ENCODE data around the gene COLQ.

The COLQ gene

GRCh38 chr3:15528854-15529537 lies 7.5 kb upstream of the COLQ start:
- TF ChIP-seq ZFP3 (CRISPR knock-in tag; IDR thresholded peaks at IDR 0.05): no peak
- TF ChIP-seq OSR1 (CRISPR knock-in tag; IDR thresholded peaks at IDR 0.05): no peak
- TF ChIP-seq GLIS3 (CRISPR knock-in tag; IDR thresholded peaks at IDR 0.05): no peak
- TF ChIP-seq POU6F1 (CRISPR knock-in tag; IDR thresholded peaks at IDR 0.05; ENCODE audit: borderline replicate concordance, low read depth): no peak
- TF ChIP-seq ESRRG (CRISPR knock-in tag; IDR thresholded peaks at IDR 0.05): no peak
- no peak for TF ChIP-seq TOX (CRISPR knock-in tag; IDR thresholded peaks at IDR 0.05; ENCODE audit: borderline replicate concordance)
- TF ChIP-seq PPARA (CRISPR knock-in tag; IDR thresholded peaks at IDR 0.05; ENCODE audit: borderline replicate concordance): no peak
- TF ChIP-seq ARNTL (CRISPR knock-in tag; IDR thresholded peaks at IDR 0.05; ENCODE audit: borderline replicate concordance, low read depth): no peak
- TF ChIP-seq TCF4 (CRISPR knock-in tag; IDR thresholded peaks at IDR 0.05; ENCODE audit: borderline replicate concordance): no peak
- ATAC-seq: no peak

GRCh38 chr3:15527031-15527459 lies 5.5 kb upstream of the COLQ start:
- peak; percentile 72 for TF ChIP-seq CSRNP3 (CRISPR knock-in tag; IDR thresholded peaks at IDR 0.05)
- TF ChIP-seq TCF4 (CRISPR knock-in tag; IDR thresholded peaks at IDR 0.05; ENCODE audit: borderline replicate concordance): peak; percentile 97
- TF ChIP-seq ZFP30 (CRISPR knock-in tag; IDR thresholded peaks at IDR 0.05): no peak
- peak; percentile 85; the same call in 1 of the 2 replicates for TF ChIP-seq ESRRG (CRISPR knock-in tag; IDR thresholded peaks at IDR 0.05)
- TF ChIP-seq ZFP3 (CRISPR knock-in tag; IDR thresholded peaks at IDR 0.05): peak; percentile 49; the same call in 1 of the 2 replicates
- 0 out of 2 replicates have a peak, but pooled peaks have one; percentile 32 for TF ChIP-seq BACH2 (CRISPR knock-in tag; IDR thresholded peaks at IDR 0.05; ENCODE audit: borderline replicate concordance)
- TF ChIP-seq CSDC2 (CRISPR knock-in tag; IDR thresholded peaks at IDR 0.05): 0 out of 2 replicates have a peak, but pooled peaks have one; percentile 20
- TF ChIP-seq TOX (CRISPR knock-in tag; IDR thresholded peaks at IDR 0.05; ENCODE audit: borderline replicate concordance): no peak
- TF ChIP-seq ISL1 (CRISPR knock-in tag; IDR thresholded peaks at IDR 0.05): peak; percentile 92
- peak; percentile 97 for TF ChIP-seq TSHZ2 (CRISPR knock-in tag; IDR thresholded peaks at IDR 0.05)
- TF ChIP-seq ZNF565 (CRISPR knock-in tag; conservative IDR thresholded peaks at IDR 0.05; ENCODE audit: low read depth): no peak
- TF ChIP-seq GLIS3 (CRISPR knock-in tag; IDR thresholded peaks at IDR 0.05): peak; percentile 80; the same call in 1 of the 2 replicates
- peak; percentile 92 for ATAC-seq

- TF ChIP-seq TSHZ2 (CRISPR knock-in tag; IDR thresholded peaks at IDR 0.05) (no peak), PATZ1 (CRISPR knock-in tag; IDR thresholded peaks at IDR 0.05; ENCODE audit: borderline replicate concordance) (no peak), ISL1 (CRISPR knock-in tag; IDR thresholded peaks at IDR 0.05) (no peak), CSRNP3 (CRISPR knock-in tag; IDR thresholded peaks at IDR 0.05) (no peak), TCF4 (CRISPR knock-in tag; IDR thresholded peaks at IDR 0.05; ENCODE audit: borderline replicate concordance) (no peak), ZNF8 (CRISPR knock-in tag; IDR thresholded peaks at IDR 0.05) (no peak), POU6F1 (CRISPR knock-in tag; IDR thresholded peaks at IDR 0.05; ENCODE audit: borderline replicate concordance, low read depth) (no peak), ZNF70 (CRISPR knock-in tag; IDR thresholded peaks at IDR 0.05) (no peak), PPARA (CRISPR knock-in tag; IDR thresholded peaks at IDR 0.05; ENCODE audit: borderline replicate concordance) (no peak), ZNF565 (CRISPR knock-in tag; conservative IDR thresholded peaks at IDR 0.05; ENCODE audit: low read depth) (no peak), CSDC2 (CRISPR knock-in tag; IDR thresholded peaks at IDR 0.05) (no peak), ESRRG (CRISPR knock-in tag; IDR thresholded peaks at IDR 0.05) (no peak), GLIS3 (CRISPR knock-in tag; IDR thresholded peaks at IDR 0.05) (no peak), SNAI2 (CRISPR knock-in tag; IDR thresholded peaks at IDR 0.05) (no peak)
- ATAC-seq: no peak
Measured at GRCh38 chr3:15525790-15526189, 4.3 kb upstream of the COLQ start.
